ENCODE measurements around the gene ANAPC13.

Gene ANAPC13

GRCh38 chr3:134485718-134486576 is at the start of gene ANAPC13, which contains the start of gene CEP63:
Gene ANAPC13, minus strand, starts transcription at chr3:134485985. Its CDS starts 3,081 bp downstream, at chr3:134482904.
Gene CEP63, plus strand, starts transcription at chr3:134486057. Its CDS starts 9,264 bp downstream, at chr3:134495321.
- POLR2A ChIA-PET (ENCODE audit: low non-redundant PET), result interaction anchor here (0.8 to 1.0 kb wide), 2 partner anchors 9 to 154 kb away, joined by 4 read pairs; no protein-coding TSS in a partner anchor

GRCh38 chr3:134535186-134535970 is 49.6 kb upstream of the ANAPC13 start:
- no peak overlapping the region for H3K27ac ChIP-seq
- CTCF ChIA-PET, result no interaction called here
- TF ChIP-seq CTCF (conservative IDR thresholded peaks at IDR 0.05; ENCODE audit: low read depth), result no peak
- POLR2A ChIA-PET (ENCODE audit: low non-redundant PET), result no interaction called here
- DNase-seq (ENCODE audit: low spot score), result no peak

More at GRCh38 chr3:134485718-134486576, at the start of gene ANAPC13, which contains the start of gene CEP63:
- peak; percentile 95 for DNase-seq (ENCODE audit: low spot score)
- CTCF ChIA-PET, result interaction anchor here (0.9 to 1.2 kb wide), 2 partner anchors 9 to 178 kb away, joined by 3 read pairs; no protein-coding TSS in a partner anchor
- peak within 1 kb of the TSS; percentile 98 for H3K27ac ChIP-seq
- no peak for TF ChIP-seq CTCF (conservative IDR thresholded peaks at IDR 0.05; ENCODE audit: low read depth)

- no peak for DNase-seq (ENCODE audit: low spot score)
- H3K27ac ChIP-seq, result no peak overlapping the region
- no peak for TF ChIP-seq CTCF (conservative IDR thresholded peaks at IDR 0.05; ENCODE audit: low read depth)
- ChIA-PET POLR2A (ENCODE audit: low non-redundant PET) (no interaction called here), CTCF (interaction anchor here (0.5 kb wide), 1 partner anchor 53 kb away, joined by 4 read pairs; no protein-coding TSS in a partner anchor)
Measured at GRCh38 chr3:134533493-134533892, 47.7 kb upstream of the ANAPC13 start.

- H3K27ac ChIP-seq, result no peak overlapping the region
- ChIA-PET POLR2A (ENCODE audit: low non-redundant PET) (no interaction called here), CTCF (no interaction called here)
- no peak for DNase-seq (ENCODE audit: low spot score)
- no peak for TF ChIP-seq CTCF (conservative IDR thresholded peaks at IDR 0.05; ENCODE audit: low read depth)
Measured at GRCh38 chr3:134527538-134528186, 41.9 kb upstream of the ANAPC13 start.

GRCh38 chr3:134527037-134527436 is 41.3 kb upstream of the ANAPC13 start:
- ChIA-PET CTCF (no interaction called here), POLR2A (ENCODE audit: low non-redundant PET) (no interaction called here)
- DNase-seq (ENCODE audit: low spot score), result no peak
- no peak for TF ChIP-seq CTCF (conservative IDR thresholded peaks at IDR 0.05; ENCODE audit: low read depth)
- no peak overlapping the region for H3K27ac ChIP-seq

GRCh38 chr3:134526319-134526718 is 40.5 kb upstream of the ANAPC13 start:
- no peak overlapping the region for H3K27ac ChIP-seq
- CTCF ChIA-PET, result interaction anchor here (0.6 kb wide), 1 partner anchor 184 kb away, joined by 5 read pairs; no protein-coding TSS in a partner anchor
- POLR2A ChIA-PET (ENCODE audit: low non-redundant PET), result no interaction called here
- no peak for TF ChIP-seq CTCF (conservative IDR thresholded peaks at IDR 0.05; ENCODE audit: low read depth)
- DNase-seq (ENCODE audit: low spot score), result no peak

Measured in RWPE1 (cell line).